ENCODE measurements around the gene NMUR2.

DNA sequence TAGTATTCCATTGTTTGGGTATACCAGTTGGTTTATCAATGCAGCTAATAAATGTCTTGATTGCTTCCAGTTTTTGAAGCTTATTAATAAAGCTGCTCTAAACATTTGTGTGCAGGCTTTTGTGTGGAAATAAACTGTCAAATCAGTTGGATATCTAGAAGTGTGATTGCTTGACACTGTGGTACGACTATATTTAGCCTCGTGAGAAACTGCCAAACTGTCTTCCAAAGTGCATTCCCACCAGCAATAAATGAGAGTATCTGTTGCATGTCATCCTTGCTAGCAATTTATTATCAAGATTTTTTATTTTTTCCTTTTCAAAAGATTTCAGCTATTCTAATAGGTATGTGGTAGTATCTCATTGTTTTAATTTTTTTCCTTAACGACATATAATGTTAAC is 37.5 kb downstream of the NMUR2 start:
- TF ChIP-seq, protein P1, sequence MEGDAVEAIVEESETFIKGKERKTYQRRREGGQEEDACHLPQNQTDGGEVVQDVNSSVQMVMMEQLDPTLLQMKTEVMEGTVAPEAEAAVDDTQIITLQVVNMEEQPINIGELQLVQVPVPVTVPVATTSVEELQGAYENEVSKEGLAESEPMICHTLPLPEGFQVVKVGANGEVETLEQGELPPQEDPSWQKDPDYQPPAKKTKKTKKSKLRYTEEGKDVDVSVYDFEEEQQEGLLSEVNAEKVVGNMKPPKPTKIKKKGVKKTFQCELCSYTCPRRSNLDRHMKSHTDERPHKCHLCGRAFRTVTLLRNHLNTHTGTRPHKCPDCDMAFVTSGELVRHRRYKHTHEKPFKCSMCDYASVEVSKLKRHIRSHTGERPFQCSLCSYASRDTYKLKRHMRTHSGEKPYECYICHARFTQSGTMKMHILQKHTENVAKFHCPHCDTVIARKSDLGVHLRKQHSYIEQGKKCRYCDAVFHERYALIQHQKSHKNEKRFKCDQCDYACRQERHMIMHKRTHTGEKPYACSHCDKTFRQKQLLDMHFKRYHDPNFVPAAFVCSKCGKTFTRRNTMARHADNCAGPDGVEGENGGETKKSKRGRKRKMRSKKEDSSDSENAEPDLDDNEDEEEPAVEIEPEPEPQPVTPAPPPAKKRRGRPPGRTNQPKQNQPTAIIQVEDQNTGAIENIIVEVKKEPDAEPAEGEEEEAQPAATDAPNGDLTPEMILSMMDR (IDR thresholded peaks at IDR 0.05; ENCODE audit: low read depth, low read length), result no peak
- no peak for TF ChIP-seq EZH2phosphoT487 (IDR thresholded peaks at IDR 0.05; ENCODE audit: low read depth)
